Activated CD4-positive, CD25-positive, alpha-beta regulatory T cell treated with anti-CD3 and anti-CD28 coated beads, Interleukin-2, amount 50 U/mL, for 16 hours (primary cell): Measurements from ENCODE around the gene KIAA1958.

Source experiments
- DNase-seq: peaks from one replicate; pipeline ENCODE4 v3.0.0-alpha.2; 2020; ENCODE audit warnings: low read depth, low spot score

KIAA1958 gene

DNA sequence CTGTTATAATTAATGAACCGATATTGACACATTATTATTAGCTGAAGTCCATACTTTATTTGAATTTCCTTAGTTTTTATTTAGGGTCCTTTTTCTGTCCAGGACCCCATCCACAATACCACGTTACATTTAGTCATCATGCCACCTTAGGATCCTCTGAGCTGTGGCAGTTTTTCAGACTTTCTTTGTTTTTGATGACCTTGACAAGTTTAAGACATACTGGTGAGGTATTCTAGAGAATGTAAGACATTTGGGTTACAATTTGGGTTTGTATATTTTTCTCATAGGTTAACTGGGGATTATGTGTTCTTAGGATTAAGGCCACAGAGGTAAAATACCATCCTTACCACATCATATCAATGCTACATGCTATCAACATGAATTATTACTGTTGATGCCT is 42.7 kb downstream of the KIAA1958 start:
- no peak for DNase-seq

- no peak for DNase-seq
Measured at GRCh38 chr9:112530751-112531205, 44.2 kb downstream of the KIAA1958 start.

DNA sequence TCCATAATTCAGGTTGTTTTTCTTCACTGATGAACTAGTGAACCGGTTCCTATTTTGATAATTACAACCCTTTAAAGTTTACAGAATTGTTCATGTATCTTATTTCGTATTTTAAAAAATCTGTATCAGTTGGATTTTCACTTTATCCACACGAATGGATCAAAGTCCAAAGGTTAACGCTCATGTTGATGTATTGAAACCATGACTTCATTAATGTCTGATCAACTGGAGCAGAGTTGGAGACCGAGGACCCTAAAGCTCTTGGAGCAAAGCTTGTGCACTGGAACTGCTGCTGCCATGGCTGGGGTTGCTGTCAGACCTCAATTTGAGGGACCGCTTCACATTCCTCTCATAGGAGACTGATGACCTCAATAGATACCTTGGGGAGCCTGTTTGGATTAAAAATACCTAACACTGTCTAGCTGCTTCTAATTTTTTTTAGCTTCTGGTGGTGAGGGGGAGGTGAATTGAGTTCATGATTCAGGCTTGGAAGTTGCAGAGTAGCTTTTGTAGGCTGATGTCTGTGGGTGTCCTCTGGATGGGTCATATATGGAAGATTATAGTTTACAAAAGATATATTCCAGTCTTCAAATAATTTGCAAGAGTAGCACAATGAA is 45.1 kb downstream of the KIAA1958 start:
- DNase-seq, result no peak

- no peak for DNase-seq
Measured at GRCh38 chr9:112532427-112532826, 45.8 kb downstream of the KIAA1958 start.

DNA sequence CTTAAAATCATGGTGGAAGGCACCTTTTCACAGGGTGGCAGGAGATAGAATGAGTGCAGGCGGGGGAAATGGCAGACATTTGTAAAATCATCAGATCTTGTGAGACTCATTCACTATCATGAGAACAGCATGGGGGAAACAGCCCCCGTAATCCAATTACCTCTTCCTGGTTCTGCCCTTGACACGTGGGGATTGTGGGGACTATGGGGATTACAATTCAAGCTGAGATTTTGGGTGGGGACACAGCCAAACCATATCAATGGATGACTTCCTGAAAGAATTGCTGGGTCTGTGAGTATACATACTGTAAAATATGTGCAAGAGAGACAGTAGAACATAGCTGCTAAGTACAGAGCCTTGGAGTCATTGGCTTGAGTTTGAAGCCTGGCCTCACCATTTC is 47.0 kb downstream of the KIAA1958 start:
- no peak for DNase-seq

- DNase-seq, result no peak
Measured at GRCh38 chr9:112535301-112535700, 48.7 kb downstream of the KIAA1958 start.

DNA sequence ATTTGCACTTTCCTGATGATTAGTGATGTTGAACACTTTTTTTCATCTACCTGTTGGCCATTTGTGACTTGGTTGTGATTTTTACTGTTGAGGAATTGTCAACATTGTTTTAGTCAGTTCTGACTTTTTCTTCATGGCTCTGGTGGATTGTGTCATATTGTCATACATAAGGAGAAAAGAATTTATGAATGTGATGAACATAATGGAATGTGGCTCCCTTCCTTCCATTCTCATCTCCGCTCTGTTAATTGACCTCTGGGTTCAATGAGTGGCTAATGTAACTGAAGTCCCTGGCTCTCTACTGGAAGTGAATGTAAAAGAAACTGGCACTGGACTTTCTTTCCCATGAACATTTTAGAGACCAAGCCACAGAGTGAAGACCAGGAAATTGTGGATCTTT is 49.2 kb downstream of the KIAA1958 start:
- no peak for DNase-seq

DNA sequence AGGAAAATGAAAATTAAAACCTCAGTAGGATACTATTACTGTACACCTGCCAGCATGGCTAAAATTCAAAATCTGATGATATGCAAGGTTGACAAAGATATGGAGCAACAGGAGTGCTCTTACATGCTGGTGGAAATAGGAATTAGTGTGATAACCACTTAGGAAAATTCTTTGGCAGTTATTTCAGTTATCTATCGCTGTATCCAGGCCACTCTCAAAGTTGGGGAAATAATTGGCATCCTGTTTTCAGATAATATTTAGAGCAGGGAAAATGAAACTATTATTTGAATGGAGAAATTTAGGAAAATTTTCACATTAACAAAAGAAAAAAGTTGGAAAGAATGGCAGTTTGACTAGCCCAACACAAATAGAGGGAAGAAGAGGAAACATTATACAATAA is 50.9 kb downstream of the KIAA1958 start:
- DNase-seq, result no peak

- DNase-seq, result no peak
Measured at GRCh38 chr9:112540800-112541199, 54.2 kb downstream of the KIAA1958 start.

- no peak for DNase-seq
Measured at GRCh38 chr9:112541685-112542084, 55.1 kb downstream of the KIAA1958 start.

DNA sequence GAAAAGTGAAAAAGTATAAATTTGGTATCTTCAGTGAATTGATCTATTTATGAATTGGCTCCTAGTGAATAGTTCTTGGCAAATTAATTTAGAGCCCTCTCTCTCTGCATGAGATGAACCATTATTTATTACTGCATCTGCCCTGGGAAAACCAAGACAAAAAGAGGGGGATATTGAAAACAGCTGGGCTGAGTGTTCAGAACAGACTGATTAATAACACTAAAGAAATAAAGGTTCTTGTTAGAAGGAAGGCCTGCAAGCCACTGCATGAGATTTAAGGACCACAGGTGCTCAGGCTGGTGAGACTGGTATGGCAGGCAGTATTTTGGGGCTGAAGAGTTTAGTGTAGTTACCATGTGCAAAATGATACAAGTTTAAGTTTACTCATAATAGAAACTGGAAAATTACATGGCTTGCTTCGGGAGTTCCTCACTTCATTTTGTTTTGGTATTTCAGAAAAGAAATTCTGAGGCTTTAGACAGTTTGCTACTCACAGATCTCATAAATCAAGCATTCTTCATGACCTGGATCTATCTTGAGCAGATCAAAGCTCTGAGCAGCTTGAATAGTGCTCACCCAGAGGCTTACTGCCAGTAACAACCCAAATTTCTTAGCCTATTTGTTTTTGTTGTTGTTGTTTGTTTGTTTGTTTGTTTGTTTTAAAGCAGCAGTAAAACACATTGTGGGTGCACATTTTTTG is 56.1 kb downstream of the KIAA1958 start:
- DNase-seq, result no peak

- no peak for DNase-seq
Measured at GRCh38 chr9:112544477-112544876, 57.9 kb downstream of the KIAA1958 start.

- DNase-seq, result no peak
Measured at GRCh38 chr9:112545237-112545636, 58.6 kb downstream of the KIAA1958 start.

- DNase-seq, result no peak
Measured at GRCh38 chr9:112546149-112547012, 59.8 kb downstream of the KIAA1958 start.

- DNase-seq, result no peak
Measured at GRCh38 chr9:112548051-112548440, 61.4 kb downstream of the KIAA1958 start.

- DNase-seq, result no peak
Measured at GRCh38 chr9:112548836-112549595, 62.4 kb downstream of the KIAA1958 start.

GRCh38 chr9:112550531-112550930 is 63.9 kb downstream of the KIAA1958 start:
- no peak for DNase-seq

GRCh38 chr9:112551641-112552040 is 65.0 kb downstream of the KIAA1958 start:
- DNase-seq, result no peak

GRCh38 chr9:112552229-112553056 is 65.8 kb downstream of the KIAA1958 start:
- DNase-seq, result no peak

DNA sequence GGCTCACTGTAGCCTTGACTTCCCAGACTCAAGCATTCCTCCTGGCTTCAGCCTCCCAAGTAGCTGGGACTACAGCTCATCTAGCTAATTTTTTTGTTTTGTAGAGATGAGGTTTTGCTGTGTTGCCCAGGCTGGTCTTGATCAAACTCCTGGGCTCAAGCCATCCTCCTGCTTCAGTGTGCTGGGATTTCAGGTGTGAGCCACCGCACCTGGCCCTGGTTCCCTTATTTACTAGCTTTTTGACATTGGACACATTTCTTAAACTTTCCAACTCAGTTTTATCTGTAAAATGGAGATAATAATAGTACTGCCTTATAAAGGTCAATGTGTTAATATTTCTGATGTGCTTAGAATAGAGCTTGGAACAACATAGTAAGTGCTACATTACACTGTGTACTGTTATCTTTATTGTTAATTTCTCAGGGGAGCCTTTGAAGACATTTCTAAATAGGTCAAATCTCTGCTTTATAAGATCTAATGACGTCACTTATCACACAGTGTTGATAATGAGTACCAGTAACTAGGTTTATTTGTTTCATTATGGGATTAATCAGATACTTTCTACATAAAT is 66.7 kb downstream of the KIAA1958 start:
- no peak for DNase-seq

- no peak for DNase-seq
Measured at GRCh38 chr9:112554516-112554915, 67.9 kb downstream of the KIAA1958 start.
